Endodermal cell (in vitro differentiated cells): Measurements from ENCODE around the gene LRMDA. TPM values are rescaled to one million over a fixed set of nuclear protein-coding genes. Genes with fewer than 3 reads are reported as not detected.

ENCODE experiments used
- DNase-seq: peaks from one replicate; pipeline ENCODE4 v3.0.0-alpha.2; 2017
- H3K27ac ChIP-seq: 2 replicates; pipeline ENCODE4 v1.5.1; 2013; ENCODE audit warnings: mild to moderate bottlenecking, low read depth, low read length, moderate library complexity
- H3K27me3 ChIP-seq: 2 replicates; pipeline ENCODE4 v1.6.1; 2013; ENCODE audit warnings: mild to moderate bottlenecking, low read length, moderate library complexity; ENCODE audit not compliant: insufficient read depth, control insufficient read depth, poor library complexity, severe bottlenecking
- H3K36me3 ChIP-seq: 2 replicates; pipeline ENCODE4 v1.7.0; 2013; ENCODE audit warnings: mild to moderate bottlenecking, low read length, moderate library complexity; ENCODE audit not compliant: control insufficient read depth, insufficient read depth
- H3K4me1 ChIP-seq: one replicate; pipeline ENCODE4 v1.7.0; 2013; ENCODE audit warnings: low read length; ENCODE audit not compliant: control insufficient read depth, insufficient read depth
- H3K4me3 ChIP-seq: 2 replicates; pipeline ENCODE4 v1.5.1; 2013; ENCODE audit warnings: mild to moderate bottlenecking, low read length, moderate library complexity
- H3K9ac ChIP-seq: 2 replicates; pipeline ENCODE4 v1.6.1; 2013; ENCODE audit warnings: mild to moderate bottlenecking, low read length, moderate library complexity; ENCODE audit not compliant: poor library complexity, severe bottlenecking; ENCODE audit errors: extremely low read depth
- H3K9me3 ChIP-seq: 2 replicates; pipeline ENCODE4 v1.6.1; 2013; ENCODE audit warnings: mild to moderate bottlenecking, low read length, moderate library complexity; ENCODE audit not compliant: control insufficient read depth
- H3K27ac Mint-ChIP-seq: 2 replicates; pipeline ENCODE4 v1.8.0; 2020; ENCODE audit warnings: mixed read lengths
- H3K27me3 Mint-ChIP-seq: 2 replicates; pipeline ENCODE4 v1.8.0; 2021; ENCODE audit warnings: mild to moderate bottlenecking, mixed read lengths; ENCODE audit not compliant: insufficient read depth
- H3K36me3 Mint-ChIP-seq: 2 replicates; pipeline ENCODE4 v1.8.0; 2020; ENCODE audit warnings: low read depth, mixed read lengths
- H3K4me1 Mint-ChIP-seq: 2 replicates; pipeline ENCODE4 v1.8.0; 2020; ENCODE audit warnings: mixed read lengths
- H3K4me3 Mint-ChIP-seq: 2 replicates; pipeline ENCODE4 v1.8.0; 2020; ENCODE audit warnings: mild to moderate bottlenecking, moderate library complexity, mixed read lengths
- H3K9me3 Mint-ChIP-seq: 2 replicates; pipeline ENCODE4 v1.8.0; 2020; ENCODE audit warnings: mild to moderate bottlenecking, mixed read lengths
- WGBS, 2 experiments: methylation state at CpG; one replicate each; pipeline versions ENCODE4 v1.1.5 to v1.1.7; 2013; ENCODE audit warnings: missing lambda C conversion rate in 2 of 2, mixed read lengths in 1 of 2; ENCODE audit not compliant: insufficient coverage in 1 of 2, insufficient read length in 1 of 2; 5-methylcytosine and 5-hydroxymethylcytosine counted together
- total RNA-seq, 2 donors: library from RNA; stranded (reverse); fragmentation: NEBNext Ultra II Directional in 1 of 2; extraction: Animal tissue kit (Norgen Biotek cat#: 25700) in 1 of 2; gene quantifications; 2 replicates in 1 of 2; 3 replicates in 1 of 2; pipeline ENCODE4 v1.2.1, GENCODE V29; 2021
- TF ChIP-seq, protein P1 (sequence below): fragments of 200-600 bp; sonication (generic); conservative IDR thresholded peaks from 2 replicates; pipeline ENCODE4 v1.5.0; 2021; ENCODE audit warnings: antibody characterized with exemption, mild to moderate bottlenecking

Gene LRMDA
- total RNA-seq, 2 donors from 2014 or later: 1.7 to 5.1 TPM

DNA sequence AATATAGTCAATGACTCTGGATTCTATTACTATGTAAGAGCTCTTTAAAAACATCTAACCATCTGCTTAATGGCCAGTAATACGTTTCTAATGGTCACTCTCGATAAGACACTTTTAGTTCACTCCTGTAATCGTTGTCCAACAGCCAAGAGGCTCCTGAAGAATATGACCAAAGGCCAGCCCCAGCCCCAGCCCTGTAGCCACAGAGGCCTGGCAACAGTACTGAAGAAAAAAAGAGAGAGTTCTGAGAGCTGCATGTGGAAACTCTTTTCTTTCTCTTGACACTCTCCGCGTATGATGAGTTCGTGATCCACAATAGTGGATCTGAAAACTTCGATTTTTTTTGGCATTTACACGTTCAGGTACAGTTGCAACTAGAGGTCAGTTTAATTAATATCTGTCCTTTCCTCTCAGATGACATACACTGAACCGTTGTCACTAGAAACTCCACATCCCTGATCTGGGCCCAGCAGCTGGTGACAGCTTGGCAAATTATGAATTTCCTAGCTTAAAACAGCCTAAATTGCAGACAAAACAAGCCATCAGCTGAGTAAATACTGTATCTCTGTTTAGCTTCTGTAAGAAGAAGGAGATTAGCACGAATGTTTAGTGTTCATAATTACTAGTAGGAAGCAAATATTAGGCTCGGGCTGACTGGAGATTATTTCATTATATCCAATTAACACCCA is 456.7 kb downstream of the LRMDA start:
- Mint-ChIP-seq H3K4me3 (no peak overlapping the region), H3K4me1 (peaks cover 10% of the 10 kb centered on the region), H3K36me3 (no peaks in the 10 kb centered on the region), H3K9me3 (no peaks in the 10 kb centered on the region), H3K27ac (no peak overlapping the region), H3K27me3 (no peaks in the 10 kb centered on the region)
- Histone ChIP-seq H3K27ac (no peak overlapping the region), H3K27me3 (no peaks in the 10 kb centered on the region), H3K9me3 (no peaks in the 10 kb centered on the region), H3K36me3 (no peaks in the 10 kb centered on the region), H3K4me3 (no peak overlapping the region), H3K9ac (no peak overlapping the region), H3K4me1 (peaks cover 6% of the 10 kb centered on the region)
- 92 to 96% methylated on average over 10 of the region's 11 CpGs for WGBS, 2 experiments
- DNase-seq: no peak
- TF ChIP-seq, protein P1, sequence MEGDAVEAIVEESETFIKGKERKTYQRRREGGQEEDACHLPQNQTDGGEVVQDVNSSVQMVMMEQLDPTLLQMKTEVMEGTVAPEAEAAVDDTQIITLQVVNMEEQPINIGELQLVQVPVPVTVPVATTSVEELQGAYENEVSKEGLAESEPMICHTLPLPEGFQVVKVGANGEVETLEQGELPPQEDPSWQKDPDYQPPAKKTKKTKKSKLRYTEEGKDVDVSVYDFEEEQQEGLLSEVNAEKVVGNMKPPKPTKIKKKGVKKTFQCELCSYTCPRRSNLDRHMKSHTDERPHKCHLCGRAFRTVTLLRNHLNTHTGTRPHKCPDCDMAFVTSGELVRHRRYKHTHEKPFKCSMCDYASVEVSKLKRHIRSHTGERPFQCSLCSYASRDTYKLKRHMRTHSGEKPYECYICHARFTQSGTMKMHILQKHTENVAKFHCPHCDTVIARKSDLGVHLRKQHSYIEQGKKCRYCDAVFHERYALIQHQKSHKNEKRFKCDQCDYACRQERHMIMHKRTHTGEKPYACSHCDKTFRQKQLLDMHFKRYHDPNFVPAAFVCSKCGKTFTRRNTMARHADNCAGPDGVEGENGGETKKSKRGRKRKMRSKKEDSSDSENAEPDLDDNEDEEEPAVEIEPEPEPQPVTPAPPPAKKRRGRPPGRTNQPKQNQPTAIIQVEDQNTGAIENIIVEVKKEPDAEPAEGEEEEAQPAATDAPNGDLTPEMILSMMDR: no peak

DNA sequence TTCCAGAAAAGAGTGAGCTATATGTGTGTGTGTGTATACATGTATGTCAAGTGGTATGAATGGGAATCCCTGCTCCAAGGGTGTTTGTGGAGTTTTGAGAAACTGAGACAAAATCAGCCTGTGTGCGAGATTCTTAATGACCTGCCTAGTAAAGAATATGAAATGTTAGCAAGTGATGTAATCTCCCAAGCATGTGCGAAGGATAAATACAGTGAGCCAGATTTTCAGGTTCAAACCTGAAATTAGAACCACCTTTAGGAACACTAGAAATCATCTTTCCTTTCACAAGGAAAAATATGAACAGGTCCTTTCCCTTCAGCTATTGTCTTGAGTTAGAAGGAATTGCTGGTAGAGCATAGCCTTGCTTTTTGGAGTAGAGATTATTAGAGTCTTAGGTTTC is 457.6 kb downstream of the LRMDA start:
- no peaks in the 10 kb centered on the region for H3K36me3 ChIP-seq
- H3K4me1 Mint-ChIP-seq: peaks cover 10% of the 10 kb centered on the region
- 92 to 100% methylated on average over 1 to 2 of the region's 2 CpGs for WGBS, 2 experiments
- H3K27me3 Mint-ChIP-seq: no peaks in the 10 kb centered on the region
- TF ChIP-seq, protein P1: no peak
- no peaks in the 10 kb centered on the region for H3K9me3 Mint-ChIP-seq
- H3K27ac ChIP-seq: no peak overlapping the region
- H3K4me3 ChIP-seq: no peak overlapping the region
- H3K36me3 Mint-ChIP-seq: no peaks in the 10 kb centered on the region
- H3K4me1 ChIP-seq: peaks cover 6% of the 10 kb centered on the region
- no peak overlapping the region for H3K9ac ChIP-seq
- H3K4me3 Mint-ChIP-seq: no peak overlapping the region
- no peaks in the 10 kb centered on the region for H3K9me3 ChIP-seq
- H3K27ac Mint-ChIP-seq: no peak overlapping the region
- no peaks in the 10 kb centered on the region for H3K27me3 ChIP-seq
- DNase-seq: no peak

DNA sequence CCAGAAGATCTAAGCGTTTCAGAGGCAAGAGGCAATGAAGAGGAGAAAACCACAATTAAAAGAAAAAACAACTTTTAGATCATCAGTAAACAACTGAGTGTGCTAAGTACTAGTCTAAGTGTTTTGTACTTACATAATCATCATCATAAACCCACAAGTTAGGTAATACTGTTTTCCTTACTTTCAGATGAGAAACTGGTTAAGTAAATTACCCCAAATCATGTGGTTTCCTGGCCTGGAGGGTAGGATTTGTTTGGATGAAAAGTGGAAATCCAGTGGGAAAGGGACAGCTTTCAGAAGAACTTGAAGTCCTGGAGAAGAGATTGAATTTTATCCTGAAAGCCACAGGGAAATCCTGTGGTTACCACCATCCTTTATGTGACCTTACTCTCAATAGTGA is 463.3 kb downstream of the LRMDA start:
- no peak overlapping the region for H3K4me3 Mint-ChIP-seq
- no peaks in the 10 kb centered on the region for H3K9me3 Mint-ChIP-seq
- no peaks in the 10 kb centered on the region for H3K36me3 ChIP-seq
- no peaks in the 10 kb centered on the region for H3K36me3 Mint-ChIP-seq
- H3K9ac ChIP-seq: no peak overlapping the region
- no peaks in the 10 kb centered on the region for H3K9me3 ChIP-seq
- no peak overlapping the region for H3K27ac Mint-ChIP-seq
- no peak for DNase-seq
- no CpG with 5 or more reads among the region's 1 CpG for WGBS, 2 experiments
- TF ChIP-seq, protein P1: no peak
- H3K27me3 ChIP-seq: no peaks in the 10 kb centered on the region
- no peak overlapping the region for H3K4me3 ChIP-seq
- H3K27ac ChIP-seq: no peak overlapping the region
- H3K4me1 Mint-ChIP-seq: peaks cover 3% of the 10 kb centered on the region
- no peaks in the 10 kb centered on the region for H3K27me3 Mint-ChIP-seq
- H3K4me1 ChIP-seq: no peaks in the 10 kb centered on the region
